ENCODE measurements around the gene EPHA1. TPM values are rescaled to one million over a fixed set of nuclear protein-coding genes. Genes with fewer than 3 reads are reported as not detected.

Gene EPHA1
- total RNA-seq, 1 donor from 2014 or later = 4.7 TPM

GRCh38 chr7:143449793-143450192 is 41.1 kb upstream of the EPHA1 start:
- Mint-ChIP-seq H3K4me3 (ENCODE audit: unreplicated experiment) (no peak overlapping the region), H3K4me1 (ENCODE audit: low read depth, unreplicated experiment) (no peaks in the 10 kb centered on the region), H3K27me3 (ENCODE audit: unreplicated experiment) (no peaks in the 10 kb centered on the region), H3K9me3 (ENCODE audit: unreplicated experiment) (peaks cover 1% of the 10 kb centered on the region), H3K27ac (ENCODE audit: unreplicated experiment) (no peak overlapping the region), H3K36me3 (ENCODE audit: unreplicated experiment) (no peaks in the 10 kb centered on the region)
- TF ChIP-seq CTCF (IDR thresholded peaks at IDR 0.05; ENCODE audit: partially characterized antibody, unreplicated experiment) = no peak
- no peak for DNase-seq

DNA sequence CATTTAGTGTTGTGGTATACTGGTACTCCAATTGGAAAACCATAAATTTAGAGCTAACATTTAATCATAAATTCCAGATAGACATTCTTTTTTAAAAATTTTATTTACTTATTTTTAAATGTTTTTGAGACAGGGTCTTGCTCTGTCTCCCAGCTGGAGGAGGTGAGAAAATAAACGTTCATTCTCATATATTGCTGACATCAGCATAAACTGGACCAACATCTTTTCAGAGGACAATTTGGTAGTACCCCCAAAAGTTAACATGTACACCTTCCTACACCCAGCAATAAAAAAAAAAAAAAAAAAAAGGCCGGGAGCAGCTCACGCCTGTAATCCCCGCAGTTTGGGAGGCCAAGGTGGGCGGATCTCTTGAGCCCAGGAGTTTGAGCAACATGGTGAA is 39.8 kb upstream of the EPHA1 start:
- Mint-ChIP-seq H3K27me3 (ENCODE audit: unreplicated experiment) (no peaks in the 10 kb centered on the region), H3K27ac (ENCODE audit: unreplicated experiment) (no peak overlapping the region), H3K9me3 (ENCODE audit: unreplicated experiment) (no peaks in the 10 kb centered on the region), H3K4me3 (ENCODE audit: unreplicated experiment) (no peak overlapping the region), H3K36me3 (ENCODE audit: unreplicated experiment) (no peaks in the 10 kb centered on the region), H3K4me1 (ENCODE audit: low read depth, unreplicated experiment) (no peaks in the 10 kb centered on the region)
- DNase-seq = no peak
- TF ChIP-seq CTCF (IDR thresholded peaks at IDR 0.05; ENCODE audit: partially characterized antibody, unreplicated experiment) = no peak

GRCh38 chr7:143447466-143447865 is 38.8 kb upstream of the EPHA1 start:
- no peaks in the 10 kb centered on the region for H3K9me3 Mint-ChIP-seq (ENCODE audit: unreplicated experiment)
- no peak overlapping the region for H3K27ac Mint-ChIP-seq (ENCODE audit: unreplicated experiment)
- no peaks in the 10 kb centered on the region for H3K27me3 Mint-ChIP-seq (ENCODE audit: unreplicated experiment)
- no peak for TF ChIP-seq CTCF (IDR thresholded peaks at IDR 0.05; ENCODE audit: partially characterized antibody, unreplicated experiment)
- H3K36me3 Mint-ChIP-seq (ENCODE audit: unreplicated experiment) = no peaks in the 10 kb centered on the region
- no peaks in the 10 kb centered on the region for H3K4me1 Mint-ChIP-seq (ENCODE audit: low read depth, unreplicated experiment)
- H3K4me3 Mint-ChIP-seq (ENCODE audit: unreplicated experiment) = no peak overlapping the region
- no peak for DNase-seq

DNA sequence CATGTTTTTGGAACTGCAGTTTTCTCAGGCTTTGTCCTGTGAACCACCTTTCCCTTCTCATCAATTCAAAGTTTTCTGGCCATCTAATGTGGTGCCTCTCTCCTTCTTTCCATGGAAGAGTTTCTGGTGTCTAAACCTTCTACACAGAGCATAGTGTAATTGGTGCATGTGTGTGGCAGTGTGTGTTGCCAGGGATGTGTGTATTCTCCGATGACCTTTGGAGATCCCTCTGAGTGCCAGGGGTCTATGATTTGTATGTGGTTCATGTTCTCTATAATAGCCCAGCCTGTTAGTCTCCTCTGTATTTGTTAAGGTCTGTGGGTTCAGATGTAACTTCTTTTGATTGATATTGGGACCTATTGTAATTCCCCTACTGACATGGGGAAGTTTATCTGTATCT is 36.1 kb upstream of the EPHA1 start:
- no peak for DNase-seq
- Mint-ChIP-seq H3K9me3 (ENCODE audit: unreplicated experiment) (no peaks in the 10 kb centered on the region), H3K27ac (ENCODE audit: unreplicated experiment) (no peak overlapping the region), H3K27me3 (ENCODE audit: unreplicated experiment) (no peaks in the 10 kb centered on the region), H3K4me1 (ENCODE audit: low read depth, unreplicated experiment) (no peaks in the 10 kb centered on the region), H3K36me3 (ENCODE audit: unreplicated experiment) (no peaks in the 10 kb centered on the region), H3K4me3 (ENCODE audit: unreplicated experiment) (no peak overlapping the region)
- no peak for TF ChIP-seq CTCF (IDR thresholded peaks at IDR 0.05; ENCODE audit: partially characterized antibody, unreplicated experiment)

GRCh38 chr7:143444063-143444782 is 35.6 kb upstream of the EPHA1 start:
- no peak overlapping the region for H3K27ac Mint-ChIP-seq (ENCODE audit: unreplicated experiment)

More at GRCh38 chr7:143444063-143444782, 35.6 kb upstream of the EPHA1 start:
- no peak for DNase-seq
- no peak for TF ChIP-seq CTCF (IDR thresholded peaks at IDR 0.05; ENCODE audit: partially characterized antibody, unreplicated experiment)
- Mint-ChIP-seq H3K9me3 (ENCODE audit: unreplicated experiment) (no peaks in the 10 kb centered on the region), H3K4me1 (ENCODE audit: low read depth, unreplicated experiment) (no peaks in the 10 kb centered on the region), H3K4me3 (ENCODE audit: unreplicated experiment) (no peak overlapping the region), H3K36me3 (ENCODE audit: unreplicated experiment) (no peaks in the 10 kb centered on the region), H3K27me3 (ENCODE audit: unreplicated experiment) (no peaks in the 10 kb centered on the region)

All from glutamatergic neuron (in vitro differentiated cells).